ENCODE results near the gene CFAP77. TPM values are rescaled to one million over a fixed set of nuclear protein-coding genes. Genes with fewer than 3 reads are reported as not detected.

The CFAP77 gene
- polyA plus RNA-seq, 1 of the 3 experiments (the other 2 are of a cell fraction): 1.1 TPM

- TF ChIP-seq IRF3 (IDR thresholded peaks at IDR 0.05; ENCODE audit: low read depth, low read length) (no peak), YY1 (IDR thresholded peaks at IDR 0.05; ENCODE audit: low read depth) (no peak)
These were observed 96.1 kb downstream of the CFAP77 start (continued) for GRCh38 chr9:132505991-132506655.

GRCh38 chr9:132506977-132507669 is 97.1 kb downstream of the CFAP77 start:
- H3K36me3 ChIP-seq (replicated peaks in 1 of 2; ENCODE audit: control insufficient read depth in 1 of 2, insufficient read depth in 2 of 2, low read length in 1 of 2): no peaks in the 10 kb centered on the region
- ChIA-PET CTCF (interaction anchor here (0.5 to 9.2 kb wide), 33 partner anchors 9 to 395 kb away, joined by 3 to 72 read pairs (median 3); partner anchors contain the start of genes CFAP77, DDX31 and GTF3C4), POLR2A (no interaction called here)
- peak; percentile 84 for DNase-seq
- no peak overlapping the region for H3K4me2 ChIP-seq
- no peaks in the 10 kb centered on the region for H3K79me2 ChIP-seq (ENCODE audit: insufficient read depth)
- H3F3A ChIP-seq (replicated peaks; ENCODE audit: insufficient read depth): no peaks in the 10 kb centered on the region
- no peaks in the 10 kb centered on the region for H3K27me3 ChIP-seq (ENCODE audit: insufficient read depth)
- 56% methylated on average over 8 of the region's 9 CpGs for WGBS (ENCODE audit: low lambda C conversion rate)
- no peaks in the 10 kb centered on the region for H3K9me2 ChIP-seq
- no peak overlapping the region for H3K9ac ChIP-seq
- no peaks in the 10 kb centered on the region for H3K9me3 ChIP-seq
- no peak overlapping the region for H2AFZ ChIP-seq (ENCODE audit: low read depth)
- H3K4me1 ChIP-seq (ENCODE audit: control insufficient read depth in 1 of 2, insufficient read depth in 2 of 2, low read depth in 1 of 2, low read length in 1 of 2): peaks cover 0 to 56% of the 10 kb centered on the region in 2 experiments; a peak in 2 of 4 replicates
- no peaks in the 10 kb centered on the region for H4K20me1 ChIP-seq (ENCODE audit: insufficient read depth)
- H3K27ac ChIP-seq (ENCODE audit: low read depth in 2 of 2, low read length in 1 of 2): peak overlapping the region in 1 of 2 experiments; percentile 97; a peak in 2 of 4 replicates
- H3K4me3 ChIP-seq (ENCODE audit: low read depth in 2 of 2, low read length in 1 of 2): no peak overlapping the region; a peak in 2 of 4 replicates
- no peak for TF ChIP-seq USF2 (IDR thresholded peaks at IDR 0.05; ENCODE audit: borderline replicate concordance, low read depth, low read length)
- TF ChIP-seq EZH2phosphoT487 (IDR thresholded peaks at IDR 0.05; ENCODE audit: borderline replicate concordance, low read depth): no peak
- TF ChIP-seq FOXJ3 (CRISPR knock-in tag; IDR thresholded peaks at IDR 0.05): peak; percentile 76; the same call in 1 of the 2 replicates
- TF ChIP-seq ZBTB33 (IDR thresholded peaks at IDR 0.05; ENCODE audit: borderline replicate concordance, low read depth): no peak
- no peak for TF ChIP-seq RFX5 (IDR thresholded peaks at IDR 0.05; ENCODE audit: low read length)
- no peak for TF ChIP-seq RXRA (IDR thresholded peaks at IDR 0.05; ENCODE audit: borderline replicate concordance, low read depth)
- TF ChIP-seq RCOR1 (IDR thresholded peaks at IDR 0.05; ENCODE audit: low read length): no peak
- no peak for TF ChIP-seq TAF1 (IDR thresholded peaks at IDR 0.05; ENCODE audit: borderline replicate concordance, low read depth, low read length)
- TF ChIP-seq MEF2A (IDR thresholded peaks at IDR 0.05; ENCODE audit: borderline replicate concordance, low read depth): no peak
- TF ChIP-seq SMC3 (IDR thresholded peaks at IDR 0.05; ENCODE audit: low read depth, low read length): no peak
- TF ChIP-seq YY1 (IDR thresholded peaks at IDR 0.05; ENCODE audit: low read depth): no peak
- TF ChIP-seq TCF12 (IDR thresholded peaks at IDR 0.05): no peak
- peak; percentile 97 for TF ChIP-seq GATA2 (CRISPR knock-in tag; IDR thresholded peaks at IDR 0.05)
- peak in 1 of 2 experiments; percentile 69; a peak in 2 of 4 replicates for TF ChIP-seq EP300 (IDR thresholded peaks at IDR 0.05; ENCODE audit: borderline replicate concordance in 1 of 2, low read depth in 1 of 2, low read length in 1 of 2)
- no peak for TF ChIP-seq POLR2AphosphoS5 (IDR thresholded peaks at IDR 0.05; ENCODE audit: low read depth, low read length)
- TF ChIP-seq NFIC (IDR thresholded peaks at IDR 0.05; ENCODE audit: borderline replicate concordance): no peak
- TF ChIP-seq REST (IDR thresholded peaks at IDR 0.05; ENCODE audit: low read depth, low read length): no peak
- no peak for TF ChIP-seq GABPA (IDR thresholded peaks at IDR 0.05; ENCODE audit: low read depth)
- no peak for TF ChIP-seq TEAD4 (IDR thresholded peaks at IDR 0.05; ENCODE audit: borderline replicate concordance, insufficient read depth)
- no peak for TF ChIP-seq IRF3 (IDR thresholded peaks at IDR 0.05; ENCODE audit: low read depth, low read length)
